GM21576 (cell line): Measurements from ENCODE around the gene ZNF512B.

Experiments
- ATAC-seq: cut with Tn5 transposase; IDR thresholded peaks from one replicate; pipeline ENCODE4 v1.9.1; 2021; ENCODE audit warnings: mild to moderate bottlenecking, moderate library complexity; ENCODE audit not compliant: unreplicated experiment

Gene ZNF512B

DNA sequence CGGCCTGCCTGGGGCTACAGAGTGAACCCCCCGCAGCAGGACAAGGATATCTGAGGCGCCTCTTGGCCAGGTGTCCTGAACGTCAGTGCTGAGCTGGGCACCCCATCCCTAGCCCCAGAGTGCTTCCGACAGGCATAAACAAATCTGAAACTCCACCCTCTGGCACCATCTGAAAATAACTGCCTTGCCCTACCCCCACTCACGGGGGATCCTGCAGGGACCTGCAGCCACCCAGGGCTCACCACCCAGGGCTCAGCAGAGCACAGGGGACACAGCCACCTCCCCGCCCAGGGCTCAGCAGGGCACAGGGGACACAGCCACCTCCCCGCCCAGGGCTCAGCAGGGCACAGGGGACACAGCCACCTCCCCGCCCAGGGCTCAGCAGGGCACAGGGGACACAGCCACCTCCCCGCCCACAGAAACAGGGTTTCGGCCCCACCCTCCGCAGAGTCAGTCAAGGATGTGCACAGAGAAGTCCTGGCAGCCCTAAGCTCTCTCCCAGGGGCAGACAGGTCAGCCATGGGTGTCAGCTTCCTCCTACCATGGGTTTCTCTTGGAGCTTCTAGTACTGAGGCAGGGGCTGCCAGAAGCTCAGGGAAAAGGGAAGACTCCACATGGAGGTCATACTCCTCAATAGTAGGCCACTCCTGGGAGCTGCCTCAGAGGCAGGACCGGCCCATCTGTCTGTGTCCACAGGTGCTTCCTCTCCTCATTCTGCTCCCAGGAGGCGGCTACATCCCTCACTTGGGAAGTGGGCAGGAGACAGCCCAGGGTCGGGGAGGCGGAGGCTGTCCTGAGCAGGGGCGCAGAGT, 18.1 kb downstream of the ZNF512B start:
- ATAC-seq, result no peak

DNA sequence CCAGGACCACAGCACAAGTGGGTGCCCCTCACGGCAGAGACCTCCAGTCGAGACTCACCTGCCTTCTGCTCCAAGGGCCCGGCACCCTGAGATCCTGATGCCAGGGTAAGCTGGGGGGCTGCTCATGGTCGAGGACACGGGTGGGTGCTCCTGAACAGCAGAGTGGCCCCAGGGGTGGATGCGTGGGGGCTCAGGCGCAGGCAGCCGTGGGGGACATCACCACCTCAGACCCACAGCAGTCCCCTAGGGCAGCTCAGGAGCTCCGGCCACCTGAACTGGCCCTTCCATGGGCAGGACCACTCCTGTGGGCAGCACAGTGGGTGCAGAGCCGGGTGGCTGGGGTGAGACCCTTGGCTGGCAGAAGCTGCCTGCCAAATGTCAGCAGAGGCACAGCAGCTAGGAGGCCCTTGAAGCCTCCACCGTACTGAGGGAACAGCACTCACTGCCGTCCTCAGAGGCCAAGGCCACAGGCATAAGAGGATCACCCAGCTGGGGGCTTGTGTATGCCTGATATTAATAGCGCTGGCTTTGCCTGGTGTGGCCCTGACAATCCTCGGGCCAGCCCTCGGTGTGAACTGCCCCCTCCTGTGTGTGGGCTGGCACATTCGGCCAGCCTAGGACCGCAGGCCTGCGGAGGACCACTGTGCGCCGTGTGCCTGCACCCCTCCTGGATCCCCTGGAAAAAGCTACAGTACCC, 18.9 kb downstream of the ZNF512B start:
- no peak for ATAC-seq

DNA sequence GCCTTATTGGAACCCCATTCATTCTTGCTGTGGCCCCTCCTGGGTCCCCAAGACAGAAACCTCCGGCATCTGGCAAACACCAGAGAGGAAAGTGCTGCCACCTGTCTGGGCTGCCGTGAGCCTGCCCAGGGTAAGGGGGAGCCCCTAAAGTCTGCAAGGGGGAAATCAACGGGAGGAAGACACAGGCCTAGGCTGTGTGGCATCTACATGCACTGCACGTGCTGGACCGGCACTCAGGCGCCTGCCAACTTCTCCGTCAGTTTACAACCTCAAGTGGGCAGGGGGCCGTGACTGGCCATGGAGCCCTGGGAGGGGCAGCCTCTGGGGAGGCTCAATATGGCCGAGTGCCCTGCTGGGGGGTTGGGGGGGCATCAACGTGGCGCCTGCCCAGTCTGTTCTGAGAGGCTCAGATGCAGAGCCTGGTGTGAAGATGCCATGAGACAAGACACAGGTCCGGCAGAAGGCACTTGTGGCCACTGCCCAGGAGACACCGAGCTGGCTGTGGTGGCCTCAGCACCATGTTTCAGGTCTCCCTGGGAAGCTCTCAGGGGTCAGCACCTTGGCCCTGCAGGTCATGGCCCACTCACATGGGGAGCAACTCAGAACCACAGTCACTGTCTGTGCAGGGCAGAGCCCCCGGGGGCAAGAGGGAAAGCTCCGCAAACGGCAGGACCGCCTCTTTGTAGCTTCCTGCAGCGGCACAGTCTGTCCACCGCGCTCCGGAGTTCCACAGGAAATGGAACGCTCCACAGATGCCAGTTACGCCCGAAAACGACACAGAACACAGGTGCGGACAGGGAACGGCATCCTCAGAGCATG, 21.9 kb downstream of the ZNF512B start:
- no peak for ATAC-seq

GRCh38 chr20:63946986-63947637, 22.6 kb downstream of the ZNF512B start:
- no peak for ATAC-seq

DNA sequence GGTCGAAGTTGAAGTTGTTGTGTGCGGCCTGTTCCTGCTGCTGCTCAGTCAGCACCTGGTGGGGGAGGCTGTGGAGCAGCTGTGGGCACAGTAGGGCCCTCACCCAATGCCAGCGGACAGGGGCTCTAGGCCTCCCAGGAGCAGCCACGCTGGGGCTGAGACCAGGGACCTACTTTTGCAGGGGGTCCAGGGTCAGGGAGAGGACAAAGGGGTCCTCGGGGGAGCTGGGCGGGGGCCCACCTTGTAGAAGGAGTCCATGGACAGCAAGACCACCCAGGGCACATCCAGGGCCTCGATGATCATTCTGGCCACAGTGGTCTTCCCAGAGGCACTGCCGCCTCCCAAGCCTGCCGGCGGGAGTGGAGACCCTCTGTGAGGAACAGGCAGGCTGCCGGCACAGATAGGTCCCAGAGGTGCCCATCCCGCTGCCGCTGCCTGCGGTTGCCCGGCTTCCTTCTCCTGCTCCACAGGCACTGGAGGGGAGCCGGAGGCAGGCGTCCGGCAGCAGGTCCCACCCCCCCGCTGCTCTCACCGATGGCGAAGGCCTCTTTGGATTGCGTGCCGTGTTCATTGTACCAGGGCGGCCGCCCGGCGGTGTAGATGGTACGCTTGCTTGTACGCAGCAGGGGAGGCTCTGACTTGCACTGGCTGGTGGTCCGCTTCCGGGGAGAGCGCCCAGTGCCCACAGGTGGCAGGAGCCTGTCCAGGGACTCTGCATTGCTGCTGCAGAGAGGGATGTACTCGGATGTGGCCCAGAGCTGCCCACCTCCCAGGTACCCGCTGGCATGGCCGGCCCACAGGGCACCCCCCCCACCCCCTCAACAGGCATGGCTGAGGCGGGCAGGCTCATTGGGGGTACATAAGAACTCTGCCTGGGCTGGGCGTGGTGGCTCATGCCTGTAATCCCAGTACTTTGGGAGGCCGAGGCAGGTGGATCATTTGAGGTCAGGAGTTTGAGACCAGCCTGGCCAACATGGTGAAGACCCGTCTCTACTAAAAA, 23.5 kb downstream of the ZNF512B start:
- no peak for ATAC-seq

DNA sequence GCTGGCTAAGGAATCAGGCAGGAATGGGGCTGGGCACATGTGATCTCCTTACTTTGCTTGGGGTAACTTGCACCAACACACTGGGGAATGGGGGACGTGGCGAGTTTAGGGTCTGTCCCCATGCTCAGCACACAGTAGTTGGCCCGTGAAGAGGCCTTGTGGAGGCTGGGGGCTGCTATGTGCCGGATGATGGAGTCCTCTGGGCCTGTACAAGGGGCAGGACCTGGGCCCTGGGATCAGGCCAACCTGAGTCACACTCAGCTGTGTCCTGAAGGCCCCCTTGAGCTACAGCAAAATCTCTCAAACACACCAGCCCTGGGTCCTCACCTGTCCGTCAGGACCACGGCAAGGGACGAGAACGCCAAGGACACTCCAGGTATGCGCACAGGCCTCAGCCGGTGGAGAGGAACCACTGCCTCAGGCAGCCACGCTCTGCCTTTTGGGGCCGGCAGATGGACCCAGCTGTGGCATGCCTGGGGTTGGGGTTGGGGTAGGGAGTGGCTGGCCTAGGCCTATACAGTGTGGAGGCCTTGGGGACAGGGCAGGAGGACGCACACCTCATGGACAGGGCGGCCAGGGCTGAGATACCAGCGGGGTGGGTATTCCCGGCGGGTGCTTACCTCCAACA, 24.6 kb downstream of the ZNF512B start:
- no peak for ATAC-seq

- no peak for ATAC-seq
Measured at GRCh38 chr20:63944078-63944941, 25.4 kb downstream of the ZNF512B start.

DNA sequence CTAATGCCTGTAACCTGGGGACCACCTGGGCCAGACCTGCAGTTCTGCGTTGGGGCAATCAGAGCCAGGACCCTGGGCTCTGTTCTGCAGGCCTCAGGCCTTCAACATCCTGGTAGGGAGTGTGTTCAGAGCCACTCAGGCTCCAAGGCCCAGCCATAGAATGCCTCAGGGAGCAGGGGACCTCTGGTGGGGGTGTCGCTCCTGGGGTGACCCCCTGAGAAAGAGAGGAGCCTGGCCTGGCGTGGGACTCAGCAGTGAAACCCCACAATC, 26.0 kb downstream of the ZNF512B start:
- ATAC-seq, result no peak

DNA sequence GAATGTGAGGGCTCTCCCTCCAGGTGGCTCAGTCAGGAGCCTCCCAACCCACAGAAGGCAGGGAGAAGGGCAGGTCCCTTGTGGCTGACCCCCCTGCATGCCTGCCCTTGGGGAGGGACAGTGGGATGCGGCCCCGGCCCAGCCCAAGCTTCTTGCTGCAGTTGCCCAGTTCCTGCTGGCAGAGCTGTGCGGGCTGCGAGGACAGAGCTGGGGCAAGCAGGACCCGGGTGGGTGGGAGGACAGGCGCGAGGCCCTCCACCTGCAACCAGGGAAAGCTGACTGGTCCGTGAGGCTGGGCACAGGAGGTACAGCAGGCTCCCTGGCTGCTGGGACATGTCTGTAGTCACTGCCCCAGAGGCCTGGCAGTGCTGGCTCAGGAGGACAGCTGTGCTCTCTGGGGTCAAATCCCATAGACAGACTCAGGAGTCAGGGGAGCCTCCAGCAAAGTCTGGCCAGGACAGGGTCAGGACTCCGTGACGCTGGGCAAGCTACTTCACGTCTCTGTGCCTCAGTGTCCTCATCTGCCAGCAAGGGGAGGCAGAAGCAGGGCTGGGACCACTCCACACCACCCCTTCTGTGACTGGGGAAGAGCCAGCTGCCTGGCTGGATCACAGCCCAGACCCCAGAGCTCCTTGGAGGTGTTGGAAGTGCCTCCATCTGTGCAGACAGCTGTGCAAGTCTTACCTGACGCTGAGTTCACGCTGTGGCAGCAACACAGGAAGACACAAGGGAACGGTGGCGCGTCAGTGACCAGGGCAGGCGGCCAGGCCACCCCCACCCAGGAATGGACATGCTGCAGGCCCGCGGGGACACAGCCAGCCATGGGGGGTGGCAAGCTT, 26.5 kb downstream of the ZNF512B start:
- ATAC-seq, result no peak

GRCh38 chr20:63942250-63942951, 27.3 kb downstream of the ZNF512B start:
- no peak for ATAC-seq

DNA sequence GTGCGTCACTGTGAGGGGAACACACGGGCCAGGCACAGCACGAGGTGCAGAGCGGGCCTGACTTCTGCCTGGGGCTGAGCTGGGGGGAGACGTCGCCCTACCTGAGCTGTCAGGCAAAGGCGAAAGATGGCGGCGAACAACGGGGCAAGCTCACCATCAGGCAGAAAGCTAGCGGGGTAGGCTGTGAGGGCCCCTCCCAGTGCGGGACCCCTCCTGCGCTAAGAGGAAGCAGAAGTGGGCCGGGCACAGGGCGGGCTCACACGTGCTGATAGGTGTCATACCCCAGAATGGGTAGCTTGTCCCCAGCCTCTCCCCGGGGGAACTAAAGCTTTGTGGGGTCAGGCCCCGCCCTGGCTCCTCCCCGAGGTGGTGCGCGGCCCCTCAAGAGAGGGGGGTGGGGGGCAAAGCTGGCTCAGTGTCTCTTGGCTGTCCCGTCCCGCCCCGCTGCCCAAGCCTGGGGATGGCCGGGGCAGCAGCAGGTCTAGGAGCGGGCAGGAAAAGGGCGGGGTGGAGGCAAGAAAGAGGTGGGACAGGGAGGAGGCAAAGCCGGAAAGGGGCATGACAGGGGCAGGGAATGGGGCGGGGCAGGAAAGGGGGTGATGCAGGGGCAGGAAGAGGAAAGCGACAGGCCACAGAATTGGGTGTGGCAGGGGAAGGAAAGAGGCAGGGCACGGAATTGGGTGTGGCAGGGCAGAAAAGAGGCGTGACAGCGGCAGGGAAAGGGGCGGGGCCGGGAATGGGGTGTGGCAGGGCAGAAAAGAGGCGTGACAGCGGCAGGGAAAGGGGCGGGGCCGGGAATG, 28.2 kb downstream of the ZNF512B start:
- no peak for ATAC-seq

GRCh38 chr20:63940472-63941266, 29.1 kb downstream of the ZNF512B start:
- ATAC-seq, result no peak

DNA sequence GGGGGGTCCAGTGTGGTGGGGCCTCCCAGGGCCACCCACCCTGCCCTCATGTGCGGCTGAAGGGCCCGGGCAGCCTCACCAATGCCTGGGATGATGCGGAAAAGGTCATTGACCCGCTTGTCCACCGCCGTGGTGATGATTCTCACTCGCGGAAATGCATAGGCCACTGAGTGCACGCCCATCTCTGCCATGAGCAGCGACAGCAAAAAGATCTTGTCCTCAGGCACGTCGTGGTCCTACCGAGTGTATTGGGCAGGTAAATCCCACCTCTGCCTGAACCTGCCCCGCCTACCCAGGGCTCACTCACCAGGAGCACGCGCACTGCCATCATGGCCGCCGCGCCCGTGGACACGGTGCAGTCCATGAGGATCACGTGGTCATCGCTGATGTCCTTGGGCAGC, 29.7 kb downstream of the ZNF512B start:
- no peak for ATAC-seq

- ATAC-seq, result no peak
Measured at GRCh38 chr20:63939061-63939935, 30.4 kb downstream of the ZNF512B start.

DNA sequence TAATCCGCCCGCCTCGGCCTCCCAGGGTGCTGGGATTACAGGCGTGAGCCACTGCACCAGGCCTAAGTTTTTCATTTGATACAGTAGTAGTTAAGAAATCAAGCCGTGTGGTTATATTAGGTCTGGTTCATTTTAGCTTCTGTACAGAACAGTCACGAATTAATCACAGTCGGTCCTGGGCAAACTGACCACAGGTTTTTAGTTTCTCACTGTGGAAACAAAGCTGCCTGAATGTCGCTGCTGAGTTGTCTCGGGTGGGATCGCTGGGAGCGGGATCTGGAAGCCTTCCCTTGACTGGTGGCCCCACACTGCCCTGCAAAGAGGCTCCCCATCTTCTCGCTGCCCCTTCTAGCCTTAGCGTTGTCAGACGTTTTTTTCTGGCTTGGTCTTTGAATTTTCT, 32.1 kb downstream of the ZNF512B start:
- ATAC-seq, result no peak
